NCI-H460 (cell line): Measurements from ENCODE around the gene PLCE1. TPM values are rescaled to one million over a fixed set of nuclear protein-coding genes. Genes with fewer than 3 reads are reported as not detected.
"Not testable (repeated sequence)": the region's sequence is repeated elsewhere in the genome, so short reads cannot be mapped to it uniquely, and the experiment has no call there.

Experiments
- DNase-seq: peaks from one replicate; pipeline ENCODE4 v3.0.0-alpha.2; 2016; ENCODE audit warnings: low read depth; ENCODE audit errors: extremely low read depth
- polyA plus RNA-seq: library from polyadenylated mRNA; depleted of rRNA; stranded (reverse); fragments of >200 nt; gene quantifications from 2 replicates; pipeline ENCODE4 v1.2.3, GENCODE V29; 2014; cell fraction: nucleus; rRNA removed
- total RNA-seq: library from RNA; depleted of rRNA; stranded (reverse); fragments of >200 nt; shearing (Covaris generic); gene quantifications from 2 replicates; pipeline ENCODE4 v1.2.3, GENCODE V29; 2014; rRNA removed

Gene PLCE1
- total RNA-seq = 0.23 and 0.32 TPM in 2 replicates
- 0.10 and 0.56 TPM in 2 replicates for polyA plus RNA-seq

DNA sequence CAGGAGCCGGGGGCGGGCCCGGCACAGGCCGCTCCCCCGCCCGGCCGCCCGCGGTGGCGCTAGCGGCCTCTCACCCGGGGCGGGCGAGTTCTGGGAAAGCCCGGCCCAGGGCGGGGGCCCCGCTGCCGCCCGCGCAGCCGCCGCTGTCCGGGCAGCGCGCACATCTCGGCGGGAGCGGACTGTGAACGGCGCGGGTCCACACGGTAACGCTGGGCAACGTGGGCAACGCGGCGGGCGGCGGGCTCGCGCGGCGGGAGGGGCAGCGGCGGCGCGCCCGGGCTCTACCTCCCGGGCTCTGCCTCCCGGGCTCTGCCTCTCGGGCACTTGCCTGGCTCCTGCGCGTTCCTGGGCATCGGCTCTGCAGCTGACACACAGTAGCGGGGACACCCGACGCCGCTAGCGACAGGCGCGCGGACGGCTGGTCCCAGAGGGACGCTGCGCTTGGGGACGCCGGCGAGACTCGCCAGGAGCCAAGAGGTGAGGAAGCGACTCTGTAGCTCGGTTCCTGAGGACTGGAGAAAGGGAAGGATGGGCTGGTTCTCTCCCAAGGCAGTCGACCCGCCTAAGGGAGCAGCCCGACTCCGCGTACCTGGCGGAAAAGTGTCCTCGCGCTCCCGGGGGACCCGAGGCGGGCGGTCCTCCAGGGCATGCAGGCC is at the start of gene PLCE1:
Gene PLCE1 (plus strand): TSS at position 150 of the 656 bp plus-strand sequence. CDS start 37,116 bp downstream, outside the sequence.
- DNase-seq = peak; percentile 33

DNA sequence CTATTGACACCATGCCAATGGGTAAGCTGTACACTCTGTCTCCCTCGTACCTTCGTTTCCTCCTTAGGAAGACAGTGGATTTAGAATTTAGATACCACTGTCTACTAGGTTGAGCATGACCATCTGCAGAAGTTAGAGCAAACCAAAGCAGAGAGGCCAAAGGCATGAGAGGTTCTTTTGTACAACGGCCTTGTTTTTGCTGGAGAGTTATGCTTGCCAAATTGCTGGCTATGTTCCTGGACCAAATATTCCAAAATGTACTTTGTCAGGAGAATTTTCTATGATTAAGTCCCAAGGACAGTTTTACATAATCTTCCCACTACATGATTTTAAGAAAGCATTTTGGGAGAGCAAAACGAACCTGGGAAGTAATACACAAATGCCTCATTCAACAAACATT is 47.9 kb upstream of the PLCE1 start:
- no peak for DNase-seq

DNA sequence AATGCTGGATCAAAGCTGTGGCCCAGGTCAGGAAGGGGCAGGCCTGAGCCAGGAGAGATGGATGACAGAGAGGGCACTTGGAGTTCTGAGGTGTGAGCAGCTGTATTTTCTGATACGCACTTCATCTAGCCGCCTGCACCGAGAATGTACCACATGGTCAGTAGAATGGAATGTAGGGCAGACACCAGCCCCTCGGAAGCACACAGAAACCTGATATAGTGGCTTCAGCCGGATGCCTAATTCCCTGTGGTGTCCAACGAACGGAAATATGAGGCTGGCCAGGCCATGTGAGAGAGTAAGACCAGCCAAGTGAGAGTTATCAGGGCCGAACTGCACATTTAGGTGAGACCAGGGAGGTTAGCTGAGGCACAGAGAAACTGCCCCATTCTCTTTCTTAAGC is 46.7 kb upstream of the PLCE1 start:
- DNase-seq = no peak

DNA sequence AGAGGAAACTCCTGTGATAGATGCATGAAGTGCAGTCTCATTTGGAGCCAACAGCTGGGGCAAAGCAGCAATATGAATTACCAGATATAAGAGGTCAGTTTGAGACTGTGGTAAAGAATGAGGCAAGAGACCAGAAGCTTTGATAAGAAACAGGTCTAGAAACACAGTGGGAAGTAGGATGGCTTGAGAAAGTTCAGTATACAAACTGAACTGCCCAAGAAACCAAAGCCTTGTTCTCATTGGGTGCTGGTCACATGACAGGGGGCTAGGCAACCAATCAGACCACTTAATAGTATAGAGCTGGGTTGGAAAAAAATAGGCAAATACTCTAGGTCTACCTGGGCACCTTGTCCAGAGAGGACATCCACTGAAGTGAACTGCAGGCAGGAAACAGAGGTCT is 46.2 kb upstream of the PLCE1 start:
- no peak for DNase-seq

DNA sequence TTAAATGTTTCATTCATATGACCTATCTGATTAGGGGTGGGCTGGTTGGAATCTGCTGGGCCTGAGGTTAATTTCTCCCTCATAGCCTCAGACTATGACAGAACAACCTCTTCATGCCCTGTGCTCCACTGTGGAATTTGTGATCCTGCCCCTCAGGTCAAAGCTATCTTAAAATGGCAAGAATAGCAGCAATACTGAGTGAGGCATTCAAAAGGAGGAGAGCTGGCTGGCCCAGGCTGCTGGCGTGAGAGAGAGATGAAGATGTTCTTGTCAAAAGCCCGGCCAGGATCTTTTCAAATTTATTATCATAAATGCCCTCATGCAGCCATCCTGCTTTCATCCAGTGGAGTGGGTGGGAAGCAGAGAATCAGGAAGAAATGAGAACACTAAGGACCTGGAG is 41.8 kb upstream of the PLCE1 start:
- DNase-seq = no peak

DNA sequence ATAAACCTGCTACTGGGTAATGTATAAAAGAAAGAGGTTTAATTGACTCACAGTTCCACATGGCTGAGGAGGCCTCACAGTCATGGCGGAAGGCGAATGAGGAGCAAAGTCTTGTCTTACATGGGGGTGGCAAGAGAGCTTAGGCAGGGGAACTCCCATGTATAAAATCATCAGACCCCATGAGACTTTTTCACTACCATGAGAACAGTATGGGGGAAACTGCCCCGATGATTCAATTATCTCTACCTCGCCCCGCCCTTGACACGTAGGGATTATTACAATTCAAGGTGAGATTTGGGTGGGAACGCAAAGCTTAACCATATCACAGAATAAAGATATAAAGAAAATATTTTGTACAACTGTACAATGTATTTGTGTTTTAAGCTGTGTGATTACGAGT is 39.4 kb upstream of the PLCE1 start:
- DNase-seq = no peak

DNA sequence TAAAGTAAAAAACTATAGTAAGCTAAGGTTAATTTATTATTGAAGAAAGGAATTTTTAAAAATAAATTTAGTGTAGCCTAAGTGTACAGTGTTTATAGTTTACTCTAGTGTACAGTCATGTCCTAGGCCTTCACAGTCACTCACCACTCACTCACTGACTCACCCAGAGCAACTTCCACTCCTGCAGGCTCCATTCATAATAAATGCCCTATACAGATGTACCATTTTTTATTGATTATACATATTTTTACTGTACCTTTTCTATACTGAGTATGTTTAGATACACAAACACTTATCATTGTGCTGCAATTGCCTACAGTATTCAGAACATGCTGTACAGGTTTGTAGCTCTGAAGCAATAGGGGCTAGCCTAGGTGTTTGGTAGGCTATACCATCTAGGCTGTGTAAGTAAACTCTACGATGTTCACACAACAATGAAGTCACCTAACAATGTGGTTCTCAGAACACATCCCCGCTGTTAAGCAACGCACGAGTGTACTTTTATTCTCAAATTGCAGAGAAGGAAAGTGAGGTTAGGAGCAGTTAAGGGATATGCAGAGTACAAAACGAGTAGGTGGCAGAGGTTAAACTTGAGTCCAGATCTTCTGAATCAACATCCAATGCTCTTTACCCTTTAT is 38.9 kb upstream of the PLCE1 start:
- no peak for DNase-seq

DNA sequence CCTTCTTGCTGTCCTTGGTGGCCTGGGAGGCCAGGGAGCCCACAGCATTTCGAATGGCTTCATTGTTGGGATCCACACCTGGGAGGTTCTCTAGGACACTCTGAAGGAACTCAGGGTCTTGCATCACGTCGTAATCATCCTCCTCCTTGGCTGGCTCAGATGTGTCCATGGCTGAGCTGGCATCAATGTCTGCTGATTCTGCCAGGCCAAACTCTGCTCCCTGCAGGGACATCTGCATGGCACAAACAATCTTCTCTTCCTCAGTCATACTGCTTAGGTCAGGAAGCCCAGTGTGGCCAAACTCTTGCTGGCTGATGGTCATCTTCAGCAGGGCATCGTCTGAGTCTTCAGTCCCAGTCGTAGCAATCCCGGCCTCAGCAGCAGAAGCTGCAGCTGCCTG is 34.9 kb upstream of the PLCE1 start:
- DNase-seq = no peak

DNA sequence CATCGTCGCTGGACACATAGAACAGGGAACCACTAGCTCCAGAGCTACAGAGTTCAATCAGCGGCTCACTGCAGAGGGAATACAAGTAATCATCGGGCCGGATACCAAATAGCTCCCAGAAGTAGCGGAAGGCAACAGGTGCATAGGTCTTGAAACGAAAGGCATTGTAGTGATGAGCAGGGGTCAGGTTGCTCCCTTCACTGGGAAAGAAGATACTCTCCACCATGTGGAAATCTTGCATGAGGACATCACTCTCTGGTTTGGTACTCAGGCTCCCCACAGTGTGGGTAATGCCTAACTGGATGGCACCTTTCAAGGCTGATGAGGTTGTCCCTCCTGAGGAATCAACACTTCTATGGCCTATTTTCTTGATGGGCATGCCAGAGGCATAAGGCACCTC is 32.7 kb upstream of the PLCE1 start:
- not testable (repeated sequence) for DNase-seq

DNA sequence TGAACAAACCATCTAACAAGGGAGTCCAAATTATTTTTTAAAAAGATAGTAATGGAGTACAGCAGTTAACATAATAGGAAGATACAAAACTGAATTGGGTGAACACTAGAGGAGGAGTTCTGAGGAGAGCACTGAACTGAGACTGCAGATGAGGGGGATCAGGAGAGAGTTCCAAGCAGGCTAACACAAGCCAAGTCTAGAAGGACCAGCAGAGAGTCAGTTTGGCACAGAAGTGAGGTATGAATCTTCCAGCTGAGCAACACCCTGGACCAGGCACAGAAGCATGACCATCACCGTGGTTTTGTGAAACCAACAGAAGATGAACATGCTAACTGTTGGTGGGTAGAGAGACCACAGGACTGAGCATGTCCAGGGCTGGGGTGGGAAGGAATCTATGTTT is 30.8 kb upstream of the PLCE1 start:
- no peak for DNase-seq

DNA sequence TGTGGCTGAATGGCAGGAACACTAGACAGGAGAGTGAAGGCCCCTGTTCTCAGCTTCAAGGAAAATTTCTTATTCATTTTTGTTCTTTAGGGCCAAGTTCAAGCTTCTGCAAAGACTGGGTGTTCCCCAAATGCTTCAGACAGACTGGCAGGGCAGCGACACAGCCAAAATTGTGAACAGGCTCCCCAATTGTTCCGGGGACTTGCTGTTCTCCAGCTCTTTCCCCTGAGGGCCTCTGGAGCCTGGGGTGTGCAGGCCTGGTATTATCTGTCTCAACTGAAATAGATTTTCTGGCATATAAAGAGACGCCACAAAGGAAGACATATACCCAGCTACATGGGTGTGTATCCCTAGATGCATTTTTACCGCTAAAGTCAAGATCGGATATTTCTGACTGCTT is 30.3 kb upstream of the PLCE1 start:
- DNase-seq = no peak

DNA sequence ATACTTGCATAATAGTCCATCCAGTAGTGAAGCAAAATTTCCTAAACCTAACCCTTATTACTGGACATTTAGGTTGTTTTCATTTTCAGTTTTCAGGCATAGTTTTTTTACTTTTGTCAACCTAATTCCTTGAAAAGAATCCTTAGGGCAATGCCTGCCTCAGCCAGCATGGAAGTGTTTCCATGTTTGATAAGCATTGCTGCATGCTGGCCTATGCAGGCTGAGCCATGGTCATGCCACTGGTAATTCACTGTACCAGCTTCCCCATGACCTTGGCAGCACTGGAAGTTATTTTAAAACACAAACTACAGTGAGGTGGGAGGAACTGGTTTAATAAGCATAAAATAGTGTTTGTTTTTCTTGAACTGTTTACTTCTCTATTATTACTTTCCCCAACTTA is 27.8 kb upstream of the PLCE1 start:
- DNase-seq = no peak

DNA sequence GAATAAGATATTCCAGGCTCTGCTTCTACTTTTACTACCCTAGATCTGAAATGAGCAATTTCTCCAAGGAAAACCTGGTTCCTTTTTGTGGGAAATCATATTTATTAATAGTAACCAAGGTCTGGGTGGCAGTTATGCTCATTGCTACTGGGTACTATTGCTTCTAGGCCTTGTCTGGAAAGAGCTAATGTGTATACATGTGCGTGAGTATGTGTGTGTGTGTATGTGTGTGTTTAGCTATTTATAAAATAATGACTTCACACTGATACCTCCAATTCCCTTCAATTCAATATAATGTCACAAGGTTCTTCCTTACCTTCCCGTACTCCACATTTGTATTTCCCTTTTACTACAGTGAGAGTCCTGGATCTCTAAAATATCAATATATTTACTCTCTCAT is 26.0 kb upstream of the PLCE1 start:
- DNase-seq = no peak

DNA sequence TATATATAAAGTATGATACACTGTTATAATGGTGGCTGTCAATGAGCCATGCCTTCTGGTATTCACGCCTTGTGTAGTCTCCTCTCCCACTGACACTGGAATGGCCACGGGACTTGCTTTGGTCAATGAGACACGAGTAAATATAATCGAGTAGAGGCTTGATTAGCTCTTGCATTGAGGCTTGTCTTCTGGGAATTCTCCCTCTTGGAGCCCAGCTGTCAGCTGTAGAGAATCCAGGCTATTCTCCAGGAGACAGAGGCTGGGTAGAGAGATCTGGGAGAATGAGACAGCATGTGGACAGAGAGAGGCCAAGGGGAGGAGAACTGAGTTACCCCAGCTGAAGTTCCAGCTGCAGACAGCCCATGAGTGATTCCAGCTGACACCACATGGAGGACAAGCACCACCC is 25.2 kb upstream of the PLCE1 start:
- no peak for DNase-seq

DNA sequence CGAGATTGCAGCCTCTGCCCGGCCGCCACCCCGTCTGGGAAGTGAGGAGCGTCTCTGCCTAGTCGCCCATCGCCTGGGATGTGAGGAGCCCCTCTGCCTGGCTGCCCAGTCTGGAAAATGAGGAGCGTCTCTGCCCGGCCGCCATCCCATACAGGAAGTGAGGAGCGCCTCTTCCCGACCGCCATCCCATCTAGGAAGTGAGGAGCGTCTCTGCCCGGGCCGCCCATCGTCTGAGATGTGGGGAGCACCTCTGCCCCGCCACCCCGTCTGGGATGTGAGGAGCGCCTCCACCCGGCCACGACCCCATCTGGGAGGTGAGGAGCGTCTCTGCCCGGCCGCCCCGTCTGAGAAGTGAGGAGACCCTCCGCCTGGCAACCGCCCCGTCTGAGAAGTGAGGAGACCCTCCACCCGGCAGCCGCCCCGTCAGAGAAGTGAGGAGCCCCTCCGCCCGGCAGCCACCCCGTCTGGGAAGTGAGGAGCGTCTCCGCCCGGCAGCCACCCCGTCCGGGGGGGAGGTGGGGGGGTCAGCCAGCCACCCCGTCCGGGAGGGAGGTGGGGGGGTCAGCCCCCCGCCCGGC is 23.2 kb upstream of the PLCE1 start:
- not testable (repeated sequence) for DNase-seq

DNA sequence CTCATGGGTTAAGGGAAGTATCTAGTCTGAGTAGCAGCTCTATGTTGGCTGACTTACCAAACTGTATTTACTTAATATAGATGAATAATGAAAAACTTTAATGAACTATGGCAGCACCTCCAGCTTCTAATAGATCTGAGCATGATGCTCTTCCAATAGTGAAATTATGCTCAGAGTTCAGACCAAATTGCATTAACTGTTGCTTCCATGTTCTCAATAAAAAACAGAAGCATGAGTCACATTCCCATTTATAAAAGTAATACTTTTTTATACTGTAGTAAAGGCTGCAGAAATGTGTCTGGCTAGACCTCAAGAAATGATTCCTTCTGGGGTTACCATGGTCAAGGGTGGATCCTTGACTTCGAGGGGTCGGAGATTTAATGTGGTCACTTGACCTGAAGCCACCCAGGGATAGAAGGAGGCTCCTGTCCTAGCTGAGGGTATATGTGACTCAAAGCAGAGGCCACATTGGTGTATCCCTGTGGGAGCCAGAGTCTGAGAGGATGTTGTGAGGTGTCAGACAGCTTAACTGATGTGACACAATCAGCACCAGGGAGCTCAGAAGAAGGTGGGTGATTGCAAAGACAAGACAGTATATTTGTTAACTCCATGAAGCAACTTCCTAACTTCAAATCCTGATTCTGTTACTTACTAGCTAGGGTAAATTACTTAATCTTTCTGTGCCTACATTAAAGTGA is 19.8 kb upstream of the PLCE1 start:
- DNase-seq = no peak

DNA sequence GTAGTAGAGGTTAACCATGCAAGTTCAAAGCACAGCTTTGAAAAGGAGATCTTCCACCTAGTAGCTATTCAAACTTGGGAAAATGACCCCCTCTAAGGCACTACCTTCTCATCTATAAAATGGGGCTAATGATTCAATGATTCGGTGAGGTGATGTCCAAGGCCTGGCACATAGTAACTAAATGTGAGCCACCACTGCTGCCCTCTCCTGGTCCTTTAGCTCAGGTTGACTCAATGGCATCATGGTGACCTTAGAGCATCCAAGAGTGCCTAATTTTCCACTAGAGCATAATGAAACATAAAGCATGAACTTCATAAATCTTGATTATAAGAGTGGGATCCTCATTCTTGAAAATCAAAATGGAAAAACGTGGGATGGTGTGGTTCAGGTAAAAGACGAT is 16.3 kb upstream of the PLCE1 start:
- DNase-seq = no peak

DNA sequence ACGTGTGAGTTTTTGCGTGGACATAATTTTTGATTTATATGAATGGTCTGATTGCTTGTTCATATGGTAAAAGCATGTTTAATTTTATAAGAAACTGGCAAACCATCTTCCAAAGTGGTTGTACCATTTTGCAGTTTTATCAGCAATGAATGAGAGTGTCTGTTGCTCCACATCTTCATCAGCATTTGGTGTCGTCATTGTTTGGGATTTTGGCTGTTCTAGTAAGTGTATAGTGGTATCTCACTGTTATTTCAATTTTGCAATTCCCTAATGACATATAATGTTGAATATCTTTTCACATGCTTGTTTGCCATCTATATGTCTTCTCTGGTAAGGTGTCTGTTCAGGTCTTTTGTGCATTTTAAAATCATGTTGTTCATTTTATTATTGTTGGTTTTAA is 13.2 kb upstream of the PLCE1 start:
- DNase-seq = no peak

DNA sequence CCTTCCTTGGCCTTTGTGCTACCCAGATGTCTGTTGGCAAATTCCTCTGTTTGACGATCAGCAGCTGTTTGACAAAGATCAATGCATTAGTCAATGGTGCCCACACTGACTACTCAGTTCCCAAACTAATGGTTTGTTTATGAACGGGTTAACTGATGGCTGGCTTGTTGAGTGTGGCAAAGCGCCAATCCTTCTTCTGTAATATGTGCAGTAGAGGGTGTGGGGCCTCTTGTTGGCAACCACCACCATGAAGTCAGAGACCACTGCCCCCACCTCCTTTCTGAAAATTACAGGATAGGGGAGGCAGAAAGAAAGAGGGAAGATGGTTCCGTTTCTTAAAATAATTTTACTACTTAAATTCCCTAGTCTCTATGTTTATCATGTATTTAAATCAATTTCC is 2.6 kb upstream of the PLCE1 start:
- no peak for DNase-seq

DNA sequence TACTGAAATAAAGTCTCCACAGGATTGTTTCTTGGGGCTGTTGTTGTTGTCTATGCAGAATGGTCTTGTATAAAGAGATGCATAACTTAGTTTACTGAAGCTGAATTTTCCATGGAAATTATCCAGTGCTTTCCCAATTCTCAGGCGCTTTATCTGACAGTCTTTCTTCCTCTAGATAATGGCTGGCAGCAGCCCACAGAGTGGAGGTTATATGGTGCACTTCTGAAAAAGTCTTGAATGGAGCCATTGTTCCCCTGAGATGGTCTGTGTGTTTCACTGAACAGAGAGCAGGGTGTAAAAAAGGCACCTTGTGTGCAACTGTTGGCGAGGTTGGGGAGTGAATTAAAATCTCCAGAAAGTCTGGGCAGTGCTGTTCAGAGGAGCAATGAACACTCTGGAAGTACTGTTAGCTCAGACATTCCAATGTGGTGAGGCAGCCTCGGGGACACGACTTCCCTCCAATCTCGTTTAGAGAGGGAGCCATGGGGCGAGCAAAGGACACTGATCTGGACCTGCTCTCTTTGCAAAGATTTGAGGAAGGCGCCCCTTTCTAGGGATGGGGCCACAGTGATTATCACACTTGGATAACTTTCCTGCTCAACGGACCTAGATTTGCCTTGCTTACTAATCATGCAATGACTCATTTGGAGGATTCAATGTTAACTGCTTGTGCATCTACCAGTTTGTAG is 2.0 kb upstream of the PLCE1 start:
- peak; percentile 38 for DNase-seq

DNA sequence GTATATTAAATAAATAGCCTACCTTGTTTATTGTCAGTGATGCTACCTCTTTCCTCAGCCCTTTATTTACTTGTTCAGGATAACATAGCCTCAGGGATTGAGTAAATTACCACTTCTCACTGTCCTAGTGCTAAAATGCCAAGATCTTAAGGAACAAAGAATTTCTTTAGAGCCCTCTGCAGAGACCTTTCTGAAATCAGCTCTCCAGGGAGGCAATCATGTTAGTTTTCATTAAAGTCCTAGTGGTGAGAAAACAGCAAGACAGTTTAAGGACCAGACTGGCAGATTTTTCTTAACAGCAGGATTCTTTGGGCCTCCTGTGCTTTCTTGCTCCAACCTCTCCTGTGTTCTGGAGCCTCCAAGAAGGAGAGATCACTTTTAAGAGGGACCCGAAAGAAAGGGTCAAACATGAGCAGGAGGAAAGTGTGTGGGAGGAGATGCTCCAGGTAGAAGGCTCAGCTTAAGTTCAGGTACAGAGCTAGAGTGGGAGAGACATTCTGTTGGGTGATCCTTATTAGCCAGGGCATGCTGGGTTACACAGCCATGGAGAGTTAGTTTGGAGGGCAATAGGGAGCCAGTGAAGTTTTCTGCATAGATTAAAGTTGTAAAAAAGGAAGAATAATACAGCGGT is 1.2 kb upstream of the PLCE1 start:
- DNase-seq = no peak
